H1 (cell line): ENCODE measurements around the gene APOL5. TPM values are rescaled to one million over a fixed set of nuclear protein-coding genes. Genes with fewer than 3 reads are reported as not detected.
A peak's percentile ranks its signal among the peaks of the same experiment; 100 is the strongest.

Experiments used
- CTCF ChIA-PET: fragments of 300-600 bp; sonication (Branson Sonifier 250); formaldehyde crosslinking; loops from one replicate; lab custom pipeline; 2021; ENCODE audit not compliant: partially characterized antibody; lab: Charles Lee
- POLR2A ChIA-PET: fragments of 300-600 bp; sonication (Branson Sonifier 250); formaldehyde crosslinking; loops from one replicate; lab custom pipeline; 2021; ENCODE audit warnings: inconsistent platforms; ENCODE audit not compliant: partially characterized antibody; lab: Charles Lee
- DNase-seq, 2 experiments: peaks; one replicate each; pipeline versions ENCODE4 v3.0.0 to v3.0.0-alpha.2; 2010 to 2022; ENCODE audit warnings: low spot score in 2 of 2, low read depth in 1 of 2, mixed read lengths in 1 of 2
- FAIRE-seq: peaks from 2 replicates; lab custom pipeline; 2011; peaks lifted over from hg19 to GRCh38; lab: Jason Lieb, UNC
- H2AFZ ChIP-seq: 2 replicates; pipeline ENCODE4 v1.8.1; 2012; ENCODE audit warnings: low read length, inconsistent platforms
- H2AK5ac ChIP-seq: 2 replicates; pipeline ENCODE4 v1.6.1; 2013; ENCODE audit warnings: low read depth, low read length
- H2BK120ac ChIP-seq: replicated peaks from 2 replicates; pipeline ENCODE3; 2013; ENCODE audit warnings: low read depth, low read length, inconsistent platforms
- H2BK12ac ChIP-seq: 2 replicates; pipeline ENCODE4 v1.6.1; 2013; ENCODE audit warnings: low read depth, low read length
- H2BK15ac ChIP-seq: 2 replicates; pipeline ENCODE4 v1.6.1; 2013; ENCODE audit warnings: low read length
- H2BK20ac ChIP-seq: 2 replicates; pipeline ENCODE4 v1.6.1; 2013; ENCODE audit warnings: low read length
- H2BK5ac ChIP-seq: 2 replicates; pipeline ENCODE4 v1.6.1; 2013; ENCODE audit warnings: low read depth, low read length
- H3K14ac ChIP-seq: 2 replicates; pipeline ENCODE4 v1.6.1; 2013; ENCODE audit warnings: inconsistent platforms; ENCODE audit not compliant: insufficient read length
- H3K18ac ChIP-seq: 2 replicates; pipeline ENCODE4 v1.6.1; 2013; ENCODE audit warnings: low read length; ENCODE audit errors: extremely low read depth
- H3K23ac ChIP-seq: 2 replicates; pipeline ENCODE4 v1.6.1; 2013; ENCODE audit warnings: inconsistent platforms; ENCODE audit not compliant: insufficient read length
- H3K23me2 ChIP-seq: 2 replicates; pipeline ENCODE4 v1.6.1; 2013; ENCODE audit warnings: low read depth, low read length
- H3K27ac ChIP-seq: 2 replicates; pipeline ENCODE4 v1.6.1; 2011; ENCODE audit warnings: low read depth, low read length, inconsistent platforms
- H3K27me3 ChIP-seq, 4 experiments: replicated peaks in 1 of 4; 1 replicate in 1 of 4; 2 replicates in 3 of 4; pipeline versions ENCODE4 v1.6.1 to v1.8.1; 2011 to 2013; ENCODE audit warnings: low read length in 3 of 4, mild to moderate bottlenecking in 3 of 4, inconsistent platforms in 2 of 4, mixed read lengths in 2 of 4, moderate library complexity in 1 of 4; ENCODE audit not compliant: control insufficient read depth in 3 of 4, insufficient read depth in 3 of 4; ENCODE audit errors: extremely low read depth in 1 of 4
- H3K36me3 ChIP-seq, 4 experiments: 2 replicates each; pipeline versions ENCODE4 v1.6.1 to v1.8.1; 2011 to 2013; ENCODE audit warnings: mild to moderate bottlenecking in 4 of 4, low read length in 3 of 4, moderate library complexity in 2 of 4, control low read depth in 1 of 4, inconsistent platforms in 1 of 4; ENCODE audit not compliant: insufficient read depth in 4 of 4, control insufficient read depth in 2 of 4
- H3K4ac ChIP-seq: replicated peaks from 2 replicates; pipeline ENCODE3; 2013; ENCODE audit warnings: low read length, low read depth, mixed read lengths, inconsistent platforms; ENCODE audit not compliant: insufficient read length
- H3K4me1 ChIP-seq, 4 experiments: replicated peaks in 1 of 4; 1 replicate in 1 of 4; 2 replicates in 3 of 4; pipeline versions ENCODE4 v1.6.1 to v1.8.1; 2011 to 2013; ENCODE audit warnings: low read length in 3 of 4, inconsistent platforms in 2 of 4, mixed read lengths in 1 of 4; ENCODE audit not compliant: insufficient read depth in 4 of 4, control insufficient read depth in 3 of 4
- H3K4me2 ChIP-seq, 2 experiments: 2 replicates each; pipeline versions ENCODE4 v1.6.1 to v1.8.1; 2011 to 2013; ENCODE audit warnings: low read depth in 2 of 2, low read length in 2 of 2, control low read depth in 1 of 2, inconsistent platforms in 1 of 2, mild to moderate bottlenecking in 1 of 2; ENCODE audit not compliant: insufficient read depth in 1 of 2
- H3K4me3 ChIP-seq, 4 experiments: fragments of 200-600, 300-600 bp in 1 of 4; sonication (generic), shearing (Covaris generic), sonication (Bioruptor Twin) in 1 of 4; 2 replicates each; pipeline versions ENCODE4 v1.5.1 to v1.8.1; 2011 to 2016; ENCODE audit warnings: low read length in 4 of 4, low read depth in 3 of 4, control low read depth in 2 of 4, inconsistent platforms in 2 of 4, mild to moderate bottlenecking in 2 of 4, mixed read lengths in 1 of 4, moderate library complexity in 1 of 4; ENCODE audit not compliant: insufficient read depth in 2 of 4; ENCODE audit errors: extremely low read depth in 1 of 4
- H3K56ac ChIP-seq: replicated peaks from 2 replicates; pipeline ENCODE3; 2013; ENCODE audit warnings: low read depth, mild to moderate bottlenecking, mixed read lengths, low read length, inconsistent platforms; ENCODE audit not compliant: insufficient read length
- H3K79me1 ChIP-seq: 2 replicates; pipeline ENCODE4 v1.6.1; 2013; ENCODE audit warnings: low read depth, low read length, control low read depth
- H3K79me2 ChIP-seq, 2 experiments: 2 replicates each; pipeline versions ENCODE4 v1.6.1 to v1.8.1; 2012 to 2013; ENCODE audit warnings: low read length in 2 of 2, mild to moderate bottlenecking in 2 of 2, inconsistent platforms in 1 of 2; ENCODE audit not compliant: insufficient read depth in 2 of 2, control insufficient read depth in 1 of 2
- H3K9ac ChIP-seq, 4 experiments: replicated peaks in 1 of 4; 1 replicate in 1 of 4; 2 replicates in 3 of 4; pipeline versions ENCODE4 v1.6.1 to v1.8.1; 2011 to 2013; ENCODE audit warnings: low read depth in 3 of 4, low read length in 3 of 4, control low read depth in 2 of 4, mild to moderate bottlenecking in 2 of 4, moderate library complexity in 2 of 4, inconsistent platforms in 1 of 4; ENCODE audit errors: extremely low read depth in 1 of 4
- H3K9me3 ChIP-seq, 2 experiments: 2 replicates each; pipeline versions ENCODE4 v1.6.1 to v1.8.1; 2012 to 2013; ENCODE audit warnings: mild to moderate bottlenecking in 2 of 2, moderate library complexity in 2 of 2, control low read depth in 1 of 2, inconsistent platforms in 1 of 2, low read depth in 1 of 2, low read length in 1 of 2, mixed read lengths in 1 of 2; ENCODE audit not compliant: insufficient read depth in 2 of 2
- H4K20me1 ChIP-seq, 2 experiments: replicated peaks in 1 of 2; 2 replicates each; pipeline versions ENCODE3 to v1.8.1; 2011 to 2013; ENCODE audit warnings: inconsistent platforms in 2 of 2, low read length in 2 of 2, mild to moderate bottlenecking in 1 of 2; ENCODE audit not compliant: insufficient read depth in 2 of 2, control insufficient read depth in 1 of 2
- H4K5ac ChIP-seq: 2 replicates; pipeline ENCODE4 v1.6.1; 2013; ENCODE audit warnings: low read length, low read depth, mixed read lengths, inconsistent platforms; ENCODE audit not compliant: insufficient read length
- H4K8ac ChIP-seq: 2 replicates; pipeline ENCODE4 v1.8.0; 2013; ENCODE audit warnings: mild to moderate bottlenecking, moderate library complexity, low read length, inconsistent platforms; ENCODE audit not compliant: insufficient read depth; ENCODE audit errors: extremely low read depth
- H4K91ac ChIP-seq: replicated peaks from 2 replicates; pipeline ENCODE3; 2013; ENCODE audit warnings: low read length, mixed read lengths, inconsistent platforms; ENCODE audit not compliant: insufficient read length
- BACH1 ChIP-seq: IDR thresholded peaks from 2 replicates; pipeline ENCODE4 v1.6.1; 2012; ENCODE audit warnings: low read length, improper control_type of control experiment
- GABPA ChIP-seq: IDR thresholded peaks from 2 replicates; pipeline ENCODE4 v1.6.1; 2011; ENCODE audit warnings: mild to moderate bottlenecking, low read length, moderate library complexity, borderline replicate concordance; ENCODE audit not compliant: insufficient read depth
- POLR2A ChIP-seq, 2 experiments: IDR thresholded peaks; 1 replicate in 1 of 2; 2 replicates in 1 of 2; pipeline ENCODE4 v1.6.1; 2011; ENCODE audit warnings: low read depth in 2 of 2, low read length in 2 of 2, mild to moderate bottlenecking in 2 of 2; ENCODE audit errors: control extremely low read depth in 1 of 2
- RNF2 ChIP-seq: fragments of 200-900, 300-1000 bp; sonication (generic); IDR thresholded peaks from 2 replicates; pipeline ENCODE4 v1.7.1; 2016; ENCODE audit warnings: borderline replicate concordance, low read depth, mild to moderate bottlenecking, antibody characterized with exemption, low read length; ENCODE audit not compliant: poor library complexity, severe bottlenecking; ENCODE audit errors: missing control alignments
- SAP30 ChIP-seq: fragments of 300-600 bp; sonication (generic); IDR thresholded peaks from 2 replicates; pipeline ENCODE4 v1.7.1; 2012; ENCODE audit warnings: low read length, moderate library complexity, mild to moderate bottlenecking, inconsistent platforms; ENCODE audit not compliant: insufficient read depth, insufficient replicate concordance
- SIRT6 ChIP-seq: IDR thresholded peaks from one replicate; pipeline ENCODE4 v1.7.1; 2012; ENCODE audit warnings: low read length, inconsistent platforms
- TAF7 ChIP-seq: optimal IDR thresholded peaks from 2 replicates; pipeline ENCODE3; 2011; ENCODE audit warnings: low read depth, mild to moderate bottlenecking, inconsistent platforms, low read length, moderate library complexity, borderline replicate concordance
- WGBS, 2 experiments: shearing (Covaris generic) in 1 of 2; methylation state at CpG; one replicate each; pipeline versions ENCODE4 v1.1.6 to v1.1.7; 2013 to 2015; ENCODE audit warnings: low lambda C conversion rate in 2 of 2, mixed read lengths in 2 of 2, inconsistent platforms in 1 of 2, low coverage in 1 of 2, missing lambda C conversion rate in 1 of 2; ENCODE audit not compliant: insufficient replicate concordance in 2 of 2, insufficient coverage in 1 of 2, insufficient read length in 1 of 2; ENCODE audit errors: extremely low coverage in 1 of 2, missing lambda C conversion rate in 1 of 2; 5-methylcytosine and 5-hydroxymethylcytosine counted together
- polyA plus RNA-seq, 7 experiments: library from polyadenylated mRNA; depleted of rRNA in 3 of 7; stranded (reverse) in 5 of 7; unstranded in 2 of 7; fragments of >200 nt in 5 of 7; fragments of 200-250 nt in 2 of 7; gene quantifications; 1 replicate in 5 of 7; 2 replicates in 1 of 7; 4 replicates in 1 of 7; pipeline versions ENCODE4 v1.2.1 to v1.2.3, GENCODE V29; 2011 to 2013; ENCODE audit warnings: missing spikeins in 2 of 7, mixed read lengths in 2 of 7
- total RNA-seq: library from RNA; stranded (reverse); fragmentation: NEBNext Ultra II Directional; extraction: Animal tissue kit (Norgen Biotek cat#: 25700); gene quantifications from 2 replicates; pipeline ENCODE4 v1.2.1, GENCODE V29; 2021

APOL5 gene
- total and polyA plus RNA-seq, 2 of the 8 experiments (the other 6 are each of a cell fraction or from before 2014, with no cell fraction given), result not detected

- TF ChIP-seq TAF7, result no peak
- no peak for TF ChIP-seq RNF2
- no peak for TF ChIP-seq POLR2A (IDR thresholded peaks at IDR 0.05; ENCODE audit: control extremely low read depth in 1 of 2, low read depth in 2 of 2, low read length in 2 of 2)
- no peak for TF ChIP-seq SIRT6
- no peak for TF ChIP-seq SAP30
- no peak for TF ChIP-seq BACH1
- no peak for TF ChIP-seq GABPA
- no peak overlapping the region for H4K91ac ChIP-seq
- no peaks in the 10 kb centered on the region for H3K9me3 ChIP-seq
- no peak overlapping the region for H2BK5ac ChIP-seq
- H3K79me2 ChIP-seq, result no peaks in the 10 kb centered on the region
- H3K4me1 ChIP-seq, result no peaks in the 10 kb centered on the region
- FAIRE-seq (no peak), DNase-seq (no peak)
- H2BK20ac ChIP-seq, result no peak overlapping the region
- no peak overlapping the region for H3K4ac ChIP-seq
- CTCF ChIA-PET, result interaction anchor here (0.6 to 1.5 kb wide), 6 partner anchors 18 to 112 kb away, joined by 3 to 5 read pairs (median 3); no protein-coding TSS in a partner anchor
- H2BK12ac ChIP-seq, result no peak overlapping the region
- H3K27me3 ChIP-seq, result no peaks in the 10 kb centered on the region
- H4K20me1 ChIP-seq, result no peaks in the 10 kb centered on the region
- H4K5ac ChIP-seq, result no peak overlapping the region
- 82% methylated on average over 7 of the region's 7 CpGs; no CpG with 5 or more reads in 1 of the 2 experiments for WGBS, 2 experiments
- H3K23ac ChIP-seq, result no peak overlapping the region
- POLR2A ChIA-PET, result interaction anchor here (1.0 kb wide), 1 partner anchor 20 kb away, joined by 3 read pairs; no protein-coding TSS in a partner anchor
- H3K4me2 ChIP-seq, result no peak overlapping the region
- H3K27ac ChIP-seq, result no peak overlapping the region
- no peaks in the 10 kb centered on the region for H3K23me2 ChIP-seq
- H2AFZ ChIP-seq, result 0 out of 2 replicates have a peak overlapping the region, but pooled peaks have one; percentile 15
- no peaks in the 10 kb centered on the region for H3K36me3 ChIP-seq
- no peak overlapping the region for H2BK120ac ChIP-seq
- no peak overlapping the region; the same call in 1 of the 2 replicates for H4K8ac ChIP-seq
- H3K14ac ChIP-seq, result no peak overlapping the region
- no peak overlapping the region for H2BK15ac ChIP-seq
- H3K18ac ChIP-seq, result no peak overlapping the region
- no peak overlapping the region for H3K56ac ChIP-seq
- H3K79me1 ChIP-seq, result no peaks in the 10 kb centered on the region
- no peak overlapping the region for H3K9ac ChIP-seq
- no peak overlapping the region for H2AK5ac ChIP-seq
- no peak overlapping the region for H3K4me3 ChIP-seq
These were observed 13.6 kb upstream of the APOL5 start for GRCh38 chr22:35703861-35704584.
